ENCODE measurements around the gene DCX. TPM values are rescaled to one million over a fixed set of nuclear protein-coding genes. Genes with fewer than 3 reads are reported as not detected.

The DCX gene
- total RNA-seq, 1 donor from 2014 or later, result not detected

DNA sequence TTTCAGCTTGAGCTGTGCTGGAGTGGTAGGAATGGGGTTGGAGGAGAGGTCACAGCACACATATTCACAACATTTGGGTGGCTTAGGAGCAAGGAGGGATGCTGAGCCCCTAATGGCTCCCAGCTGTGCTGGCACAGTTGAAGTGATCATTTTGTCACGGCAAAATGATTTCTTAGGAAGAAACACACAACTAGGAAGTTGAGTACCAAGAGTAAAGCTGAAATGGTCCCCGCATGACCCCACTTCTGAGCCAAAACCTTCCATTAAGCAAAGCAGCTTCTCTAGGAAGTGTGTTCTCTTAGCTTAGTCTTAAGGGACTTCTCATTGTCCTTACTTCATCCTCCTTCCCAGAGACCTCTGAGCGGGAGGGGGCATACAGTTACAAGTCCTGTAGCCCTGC lies 154.3 kb downstream of the DCX start:
- DNase-seq (no peak), ATAC-seq (ENCODE audit: low read depth) (no peak)
- no peaks in the 10 kb centered on the region for H3K4me1 Mint-ChIP-seq
- ChIA-PET CTCF (no interaction called here), POLR2A (no interaction called here)
- no peaks in the 10 kb centered on the region for H3K9me3 Mint-ChIP-seq
- TF ChIP-seq, protein P1, sequence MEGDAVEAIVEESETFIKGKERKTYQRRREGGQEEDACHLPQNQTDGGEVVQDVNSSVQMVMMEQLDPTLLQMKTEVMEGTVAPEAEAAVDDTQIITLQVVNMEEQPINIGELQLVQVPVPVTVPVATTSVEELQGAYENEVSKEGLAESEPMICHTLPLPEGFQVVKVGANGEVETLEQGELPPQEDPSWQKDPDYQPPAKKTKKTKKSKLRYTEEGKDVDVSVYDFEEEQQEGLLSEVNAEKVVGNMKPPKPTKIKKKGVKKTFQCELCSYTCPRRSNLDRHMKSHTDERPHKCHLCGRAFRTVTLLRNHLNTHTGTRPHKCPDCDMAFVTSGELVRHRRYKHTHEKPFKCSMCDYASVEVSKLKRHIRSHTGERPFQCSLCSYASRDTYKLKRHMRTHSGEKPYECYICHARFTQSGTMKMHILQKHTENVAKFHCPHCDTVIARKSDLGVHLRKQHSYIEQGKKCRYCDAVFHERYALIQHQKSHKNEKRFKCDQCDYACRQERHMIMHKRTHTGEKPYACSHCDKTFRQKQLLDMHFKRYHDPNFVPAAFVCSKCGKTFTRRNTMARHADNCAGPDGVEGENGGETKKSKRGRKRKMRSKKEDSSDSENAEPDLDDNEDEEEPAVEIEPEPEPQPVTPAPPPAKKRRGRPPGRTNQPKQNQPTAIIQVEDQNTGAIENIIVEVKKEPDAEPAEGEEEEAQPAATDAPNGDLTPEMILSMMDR (IDR thresholded peaks at IDR 0.05), result no peak
- H3K36me3 Mint-ChIP-seq (ENCODE audit: low read depth), result no peaks in the 10 kb centered on the region
- H3K27ac Mint-ChIP-seq, result no peak overlapping the region
- no peak overlapping the region for H3K4me3 Mint-ChIP-seq
- no peaks in the 10 kb centered on the region for H3K27me3 Mint-ChIP-seq
- intact Hi-C loops (cut with micrococcal nuclease), result no loop called here

DNA sequence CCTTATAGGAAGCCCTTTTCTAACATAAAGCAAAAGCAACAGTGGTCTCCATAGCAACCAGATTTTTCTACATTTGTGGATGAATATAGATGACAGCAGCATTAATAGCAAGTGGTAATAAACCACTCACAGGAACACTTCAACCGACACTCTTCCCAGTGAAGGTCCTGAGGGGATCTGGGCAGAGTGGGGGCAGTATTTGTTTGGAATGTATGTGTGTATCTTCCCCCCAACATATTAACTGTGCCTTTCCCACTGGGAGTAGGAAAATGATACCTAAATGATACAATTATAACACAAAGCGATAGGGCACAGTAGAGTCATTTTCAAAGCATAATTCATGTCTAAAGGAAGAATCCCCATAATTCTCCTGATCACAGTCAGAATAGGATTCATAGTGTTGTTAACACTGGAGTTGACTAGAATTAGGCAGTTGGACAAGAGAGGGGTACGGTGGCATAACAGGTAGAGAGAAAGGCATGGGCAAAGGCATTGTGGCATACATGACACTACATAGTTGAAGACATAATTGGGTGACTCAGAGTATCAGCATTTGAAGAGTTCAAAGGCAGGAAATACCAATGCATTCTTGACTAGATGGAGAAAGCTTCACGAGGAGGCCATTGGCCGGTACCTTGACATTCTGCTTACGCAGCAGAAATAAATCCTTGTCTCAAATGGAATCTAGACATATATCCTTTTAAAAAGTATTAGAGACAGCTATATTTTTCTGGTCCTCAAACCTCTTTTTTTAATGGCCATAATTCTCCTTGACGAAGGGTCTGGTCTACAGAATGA lies 156.9 kb downstream of the DCX start:
- no peak overlapping the region for H3K27ac Mint-ChIP-seq
- no peak overlapping the region for H3K4me3 Mint-ChIP-seq
- ATAC-seq (ENCODE audit: low read depth), result no peak
- ChIA-PET CTCF (no interaction called here), POLR2A (no interaction called here)
- H3K27me3 Mint-ChIP-seq, result no peaks in the 10 kb centered on the region
- no peaks in the 10 kb centered on the region for H3K36me3 Mint-ChIP-seq (ENCODE audit: low read depth)
- H3K4me1 Mint-ChIP-seq, result no peaks in the 10 kb centered on the region
- H3K9me3 Mint-ChIP-seq, result no peaks in the 10 kb centered on the region
- no peak for DNase-seq
- intact Hi-C loops (cut with micrococcal nuclease), result no loop called here
- TF ChIP-seq, protein P1 (IDR thresholded peaks at IDR 0.05), result no peak

DNA sequence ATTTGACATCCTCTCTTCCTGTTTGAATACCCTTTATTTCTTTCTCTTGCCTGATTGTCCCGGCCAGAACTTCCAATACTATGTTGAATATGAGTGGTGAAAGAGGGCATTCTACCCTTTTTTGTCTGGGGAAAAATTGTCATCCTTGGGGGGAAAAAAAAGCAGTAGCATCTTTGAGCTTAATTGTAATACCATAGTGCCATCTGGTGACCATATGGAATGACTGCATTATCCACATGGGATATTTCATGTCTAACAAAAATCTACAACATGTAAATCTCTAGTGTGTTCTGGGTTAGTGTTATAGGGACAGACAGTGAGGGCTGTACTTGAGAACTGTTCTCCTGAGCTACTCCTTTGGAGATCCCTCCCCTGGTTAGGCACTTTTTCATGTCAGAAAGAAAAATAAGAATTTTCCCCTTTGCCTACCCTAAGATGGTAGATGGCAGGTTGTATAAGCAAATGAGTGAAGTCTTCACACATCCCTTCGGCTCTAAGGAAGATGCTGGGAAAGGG lies 167.7 kb downstream of the DCX start:
- no peak overlapping the region for H3K27ac Mint-ChIP-seq
- ChIA-PET POLR2A (no interaction called here), CTCF (interaction anchor here (1.1 kb wide), 1 partner anchor 146 kb away, joined by 4 read pairs; no protein-coding TSS in a partner anchor)
- peaks cover 1% of the 10 kb centered on the region for H3K27me3 Mint-ChIP-seq
- no peaks in the 10 kb centered on the region for H3K4me1 Mint-ChIP-seq
- intact Hi-C loops (cut with micrococcal nuclease), result loop anchor here (1.0 to 10.0 kb wide), 3 partner anchors 252 to 1099 kb away; no protein-coding TSS in a partner anchor
- no peak overlapping the region for H3K4me3 Mint-ChIP-seq
- DNase-seq (no peak), ATAC-seq (ENCODE audit: low read depth) (no peak)
- TF ChIP-seq, protein P1 (IDR thresholded peaks at IDR 0.05), result no peak
- no peaks in the 10 kb centered on the region for H3K36me3 Mint-ChIP-seq (ENCODE audit: low read depth)
- no peaks in the 10 kb centered on the region for H3K9me3 Mint-ChIP-seq

Other genes with a start within 250 kb of the DCX start
- gene CAPN6, start 141.7 kb downstream of the DCX start, total RNA-seq, result not detected in 2 replicates
- gene SERTM2, start 99.5 kb upstream of the DCX start, total RNA-seq, result not detected in 2 replicates